ENCODE data around the gene RALGAPA2. TPM values are rescaled to one million over a fixed set of nuclear protein-coding genes. Genes with fewer than 3 reads are reported as not detected.

Gene RALGAPA2
- polyA plus RNA-seq, 1 experiment, result 2.2 TPM

DNA sequence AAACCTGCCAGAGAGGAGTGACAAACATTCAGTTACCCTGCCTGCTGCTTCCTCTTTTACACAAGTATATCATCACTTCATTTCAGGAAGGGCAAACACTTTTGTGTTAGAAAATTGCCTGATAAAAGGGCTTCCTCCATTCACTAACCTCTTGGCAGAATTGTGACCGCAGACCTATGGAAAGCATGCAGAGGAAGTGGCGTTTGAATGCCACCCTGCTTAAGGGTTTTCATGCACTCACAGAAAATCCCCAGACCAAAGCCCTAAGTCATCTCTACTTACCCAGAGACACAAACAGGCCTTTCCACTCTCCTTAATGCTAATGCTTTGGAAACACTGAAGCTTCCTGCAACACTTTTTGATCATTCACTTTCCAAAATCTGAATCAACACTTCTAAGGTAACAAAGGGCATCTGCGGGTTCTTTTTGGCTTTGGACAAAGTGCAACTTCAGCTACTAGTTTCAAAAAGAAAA lies 22.1 kb upstream of the RALGAPA2 start:
- Histone ChIP-seq H3K27ac (ENCODE audit: low read depth, low read length) (no peak overlapping the region), H3K9me3 (ENCODE audit: control insufficient read depth, insufficient read depth, low read length) (no peaks in the 10 kb centered on the region), H3K27me3 (ENCODE audit: control insufficient read depth, insufficient read depth, low read length) (no peaks in the 10 kb centered on the region), H3K4me3 (ENCODE audit: low read depth, low read length) (no peak overlapping the region)
- TF ChIP-seq, protein P1, sequence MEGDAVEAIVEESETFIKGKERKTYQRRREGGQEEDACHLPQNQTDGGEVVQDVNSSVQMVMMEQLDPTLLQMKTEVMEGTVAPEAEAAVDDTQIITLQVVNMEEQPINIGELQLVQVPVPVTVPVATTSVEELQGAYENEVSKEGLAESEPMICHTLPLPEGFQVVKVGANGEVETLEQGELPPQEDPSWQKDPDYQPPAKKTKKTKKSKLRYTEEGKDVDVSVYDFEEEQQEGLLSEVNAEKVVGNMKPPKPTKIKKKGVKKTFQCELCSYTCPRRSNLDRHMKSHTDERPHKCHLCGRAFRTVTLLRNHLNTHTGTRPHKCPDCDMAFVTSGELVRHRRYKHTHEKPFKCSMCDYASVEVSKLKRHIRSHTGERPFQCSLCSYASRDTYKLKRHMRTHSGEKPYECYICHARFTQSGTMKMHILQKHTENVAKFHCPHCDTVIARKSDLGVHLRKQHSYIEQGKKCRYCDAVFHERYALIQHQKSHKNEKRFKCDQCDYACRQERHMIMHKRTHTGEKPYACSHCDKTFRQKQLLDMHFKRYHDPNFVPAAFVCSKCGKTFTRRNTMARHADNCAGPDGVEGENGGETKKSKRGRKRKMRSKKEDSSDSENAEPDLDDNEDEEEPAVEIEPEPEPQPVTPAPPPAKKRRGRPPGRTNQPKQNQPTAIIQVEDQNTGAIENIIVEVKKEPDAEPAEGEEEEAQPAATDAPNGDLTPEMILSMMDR (IDR thresholded peaks at IDR 0.05; ENCODE audit: low read depth, low read length), result no peak
- no peak for DNase-seq (ENCODE audit: low read depth, low spot score)
- ChIA-PET POLR2A (no interaction called here), CTCF (no interaction called here)

GRCh38 chr20:20733943-20734342 lies 21.5 kb upstream of the RALGAPA2 start:
- Histone ChIP-seq H3K27me3 (ENCODE audit: control insufficient read depth, insufficient read depth, low read length) (no peaks in the 10 kb centered on the region), H3K9me3 (ENCODE audit: control insufficient read depth, insufficient read depth, low read length) (no peaks in the 10 kb centered on the region), H3K4me3 (ENCODE audit: low read depth, low read length) (no peak overlapping the region), H3K27ac (ENCODE audit: low read depth, low read length) (no peak overlapping the region)
- TF ChIP-seq, protein P1 (IDR thresholded peaks at IDR 0.05; ENCODE audit: low read depth, low read length), result no peak
- CTCF ChIA-PET, result no interaction called here
- no peak for DNase-seq (ENCODE audit: low read depth, low spot score)
- POLR2A ChIA-PET, result no interaction called here

- DNase-seq (ENCODE audit: low read depth, low spot score), result no peak
- TF ChIP-seq, protein P1 (IDR thresholded peaks at IDR 0.05; ENCODE audit: low read depth, low read length), result no peak
- ChIA-PET POLR2A (no interaction called here), CTCF (no interaction called here)
- no peaks in the 10 kb centered on the region for H3K27me3 ChIP-seq (ENCODE audit: control insufficient read depth, insufficient read depth, low read length)
- H3K27ac ChIP-seq (ENCODE audit: low read depth, low read length), result no peak overlapping the region
- H3K9me3 ChIP-seq (ENCODE audit: control insufficient read depth, insufficient read depth, low read length), result no peaks in the 10 kb centered on the region
- H3K4me3 ChIP-seq (ENCODE audit: low read depth, low read length), result no peak overlapping the region
These were observed 20.2 kb upstream of the RALGAPA2 start for GRCh38 chr20:20732641-20733040.

DNA sequence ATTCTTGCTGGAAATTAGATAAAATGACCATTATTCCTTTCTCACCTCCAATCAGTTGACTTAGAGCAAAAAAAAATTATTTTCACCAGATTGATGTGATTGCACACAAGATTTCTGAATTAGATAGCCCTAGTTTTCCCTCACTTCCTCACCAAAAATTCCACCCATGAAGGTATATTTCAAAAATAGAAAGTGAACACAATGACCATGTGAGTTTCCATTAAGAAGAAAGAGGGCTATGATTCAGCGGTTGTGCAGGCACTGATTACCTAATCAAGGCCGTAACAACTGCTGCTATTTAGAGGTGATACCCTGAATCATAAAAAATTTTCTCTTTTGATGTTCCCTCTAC lies 19.5 kb upstream of the RALGAPA2 start:
- Histone ChIP-seq H3K27me3 (ENCODE audit: control insufficient read depth, insufficient read depth, low read length) (no peaks in the 10 kb centered on the region), H3K27ac (ENCODE audit: low read depth, low read length) (no peak overlapping the region), H3K4me3 (ENCODE audit: low read depth, low read length) (no peak overlapping the region), H3K9me3 (ENCODE audit: control insufficient read depth, insufficient read depth, low read length) (no peaks in the 10 kb centered on the region)
- ChIA-PET CTCF (no interaction called here), POLR2A (no interaction called here)
- no peak for DNase-seq (ENCODE audit: low read depth, low spot score)
- TF ChIP-seq, protein P1 (IDR thresholded peaks at IDR 0.05; ENCODE audit: low read depth, low read length), result no peak

DNA sequence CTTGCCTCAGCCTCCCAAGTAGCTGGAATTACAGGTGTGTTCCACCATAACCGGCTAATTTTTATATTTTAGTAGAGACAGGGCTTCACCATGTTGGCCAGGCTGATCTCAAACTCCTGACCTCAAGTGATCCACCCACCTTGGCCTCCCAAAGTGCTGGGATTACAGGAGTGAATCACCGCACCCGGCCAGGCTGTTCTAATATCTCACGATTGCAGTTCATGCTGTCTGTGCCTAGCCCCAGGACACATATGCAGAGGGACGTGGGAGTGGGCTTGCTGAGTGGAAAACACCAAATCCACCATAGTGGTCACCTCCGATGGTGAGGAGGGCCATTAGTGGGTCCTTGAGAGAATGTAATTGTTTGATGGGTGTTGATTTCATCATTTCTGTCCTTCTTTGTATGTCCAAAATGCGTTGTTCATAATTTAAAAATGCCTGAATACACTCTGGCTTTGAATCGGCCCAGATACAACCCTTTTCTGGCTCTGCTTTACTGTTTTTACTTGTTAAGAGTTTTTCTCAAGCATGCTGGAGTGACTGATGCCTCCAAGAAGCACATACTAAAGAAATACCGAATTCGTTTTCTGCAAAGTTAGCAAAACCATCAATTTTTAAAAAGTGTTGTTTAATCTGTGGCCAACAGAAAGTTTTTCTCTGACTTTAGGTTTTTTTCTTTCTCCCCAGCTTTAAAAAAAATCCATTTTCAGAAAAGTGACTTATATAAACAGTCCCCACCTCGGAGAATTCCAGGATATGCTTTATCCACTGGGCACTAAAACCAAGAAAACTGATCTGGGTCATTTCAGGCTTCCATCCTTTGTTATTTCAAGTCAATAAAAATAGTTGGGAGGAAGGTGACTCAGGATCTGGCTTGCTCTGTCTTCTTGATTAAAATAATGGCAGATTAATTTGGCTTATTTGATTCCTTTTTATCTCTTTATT lies 18.8 kb upstream of the RALGAPA2 start:
- TF ChIP-seq, protein P1 (IDR thresholded peaks at IDR 0.05; ENCODE audit: low read depth, low read length), result no peak
- Histone ChIP-seq H3K27me3 (ENCODE audit: control insufficient read depth, insufficient read depth, low read length) (no peaks in the 10 kb centered on the region), H3K4me3 (ENCODE audit: low read depth, low read length) (no peak overlapping the region), H3K27ac (ENCODE audit: low read depth, low read length) (no peak overlapping the region), H3K9me3 (ENCODE audit: control insufficient read depth, insufficient read depth, low read length) (no peaks in the 10 kb centered on the region)
- DNase-seq (ENCODE audit: low read depth, low spot score), result no peak
- ChIA-PET CTCF (no interaction called here), POLR2A (no interaction called here)
